Loucy (cell line): ENCODE results near the gene C17orf50.

ENCODE experiments used
- H2AFZ ChIP-seq: fragments of 200-600 bp; sonication (generic); 2 replicates; pipeline ENCODE4 v1.6.0; 2016; ENCODE audit warnings: antibody characterized with exemption, mild to moderate bottlenecking, low read length, moderate library complexity
- H3F3A ChIP-seq: fragments of 200-600 bp; 2 replicates; pipeline ENCODE4 v1.6.0; 2016; ENCODE audit warnings: antibody characterized with exemption, low read depth, mild to moderate bottlenecking
- H3K27me3 ChIP-seq: fragments of 200-600 bp; sonication (generic); 2 replicates; pipeline ENCODE4 v1.6.1; 2014; ENCODE audit warnings: low read length, mild to moderate bottlenecking; ENCODE audit not compliant: insufficient read depth, poor library complexity, severe bottlenecking
- H3K36me3 ChIP-seq: fragments of 200-600 bp; sonication (generic); 2 replicates; pipeline ENCODE4 v1.6.1; 2016; ENCODE audit warnings: low read length; ENCODE audit not compliant: insufficient read depth
- H3K4me1 ChIP-seq: fragments of 200-600 bp; sonication (generic); 2 replicates; pipeline ENCODE4 v1.5.1; 2014; ENCODE audit warnings: low read length, mild to moderate bottlenecking; ENCODE audit not compliant: insufficient read depth, poor library complexity, severe bottlenecking
- H3K4me2 ChIP-seq: fragments of 200-600 bp; sonication (generic); 2 replicates; pipeline ENCODE4 v1.6.0; 2014; ENCODE audit warnings: antibody characterized with exemption, low read length, low read depth, mild to moderate bottlenecking; ENCODE audit not compliant: poor library complexity, severe bottlenecking
- H3K4me3 ChIP-seq: fragments of 200-600 bp; sonication (generic); 2 replicates; pipeline ENCODE4 v1.5.1; 2014; ENCODE audit warnings: low read length, mild to moderate bottlenecking, mixed read lengths; ENCODE audit not compliant: poor library complexity, severe bottlenecking
- H3K79me2 ChIP-seq: fragments of 200-600 bp; sonication (generic); 2 replicates; pipeline ENCODE4 v1.6.1; 2014; ENCODE audit warnings: low read length; ENCODE audit not compliant: insufficient read depth
- H3K9ac ChIP-seq: fragments of 200-600 bp; sonication (generic); 2 replicates; pipeline ENCODE4 v1.6.0; 2014; ENCODE audit warnings: mild to moderate bottlenecking, low read depth, low read length, moderate library complexity; ENCODE audit not compliant: poor library complexity, severe bottlenecking
- H3K9me2 ChIP-seq: fragments of 200-600 bp; sonication (generic); replicated peaks from 2 replicates; pipeline ENCODE4 v1.6.1; 2016; ENCODE audit warnings: low read depth, low read length, mixed read lengths
- H3K9me3 ChIP-seq: fragments of 200-600 bp; sonication (generic); 2 replicates; pipeline ENCODE4 v1.6.1; 2014; ENCODE audit warnings: mild to moderate bottlenecking, antibody characterized with exemption, low read length, low read depth; ENCODE audit not compliant: insufficient read depth
- H4K20me1 ChIP-seq: fragments of 200-600 bp; sonication (generic); 2 replicates; pipeline ENCODE4 v1.6.0; 2014; ENCODE audit warnings: antibody characterized with exemption, low read length, mild to moderate bottlenecking; ENCODE audit not compliant: insufficient read depth, poor library complexity, severe bottlenecking
- EZH2phosphoT487 ChIP-seq: fragments of 200-600 bp; IDR thresholded peaks from 2 replicates; pipeline ENCODE4 v1.6.1; 2018; ENCODE audit warnings: antibody characterized with exemption, mild to moderate bottlenecking, moderate library complexity, borderline replicate concordance
- TF ChIP-seq, protein P1 (sequence below): fragments of 200-600 bp; sonication (generic); conservative IDR thresholded peaks from 2 replicates; pipeline ENCODE4 v1.5.1; 2014; ENCODE audit warnings: mild to moderate bottlenecking, antibody characterized with exemption, low read length

Gene C17orf50

DNA sequence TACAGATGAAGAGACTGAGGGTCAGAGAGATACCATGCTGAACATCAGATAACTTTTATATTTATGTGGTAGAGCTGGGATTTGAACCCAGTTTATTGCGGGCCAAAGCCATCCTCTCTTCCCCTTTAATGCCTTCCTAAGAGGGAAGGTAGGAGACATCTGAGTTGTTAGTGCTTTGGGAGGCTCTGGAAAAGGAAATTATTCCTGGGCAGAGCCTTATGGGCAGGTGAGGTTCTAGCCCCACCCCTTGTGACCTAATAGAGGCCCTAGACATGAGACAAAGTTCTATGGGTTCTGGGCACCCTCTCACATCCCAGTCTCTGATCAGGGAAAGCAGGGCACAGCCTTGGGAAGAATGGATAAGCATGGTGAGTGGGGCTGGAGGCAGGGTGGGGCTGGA is at the start of gene C17orf50:
Gene C17orf50, plus strand, starts transcription at position 301 of the 400 bp plus-strand sequence. Its CDS starts 55 bp downstream, at position 356.
- TF ChIP-seq EZH2phosphoT487, result no peak
- TF ChIP-seq, protein P1, sequence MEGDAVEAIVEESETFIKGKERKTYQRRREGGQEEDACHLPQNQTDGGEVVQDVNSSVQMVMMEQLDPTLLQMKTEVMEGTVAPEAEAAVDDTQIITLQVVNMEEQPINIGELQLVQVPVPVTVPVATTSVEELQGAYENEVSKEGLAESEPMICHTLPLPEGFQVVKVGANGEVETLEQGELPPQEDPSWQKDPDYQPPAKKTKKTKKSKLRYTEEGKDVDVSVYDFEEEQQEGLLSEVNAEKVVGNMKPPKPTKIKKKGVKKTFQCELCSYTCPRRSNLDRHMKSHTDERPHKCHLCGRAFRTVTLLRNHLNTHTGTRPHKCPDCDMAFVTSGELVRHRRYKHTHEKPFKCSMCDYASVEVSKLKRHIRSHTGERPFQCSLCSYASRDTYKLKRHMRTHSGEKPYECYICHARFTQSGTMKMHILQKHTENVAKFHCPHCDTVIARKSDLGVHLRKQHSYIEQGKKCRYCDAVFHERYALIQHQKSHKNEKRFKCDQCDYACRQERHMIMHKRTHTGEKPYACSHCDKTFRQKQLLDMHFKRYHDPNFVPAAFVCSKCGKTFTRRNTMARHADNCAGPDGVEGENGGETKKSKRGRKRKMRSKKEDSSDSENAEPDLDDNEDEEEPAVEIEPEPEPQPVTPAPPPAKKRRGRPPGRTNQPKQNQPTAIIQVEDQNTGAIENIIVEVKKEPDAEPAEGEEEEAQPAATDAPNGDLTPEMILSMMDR, result no peak
- Histone ChIP-seq H4K20me1 (no peaks in the 10 kb centered on the region), H3K9me3 (no peaks in the 10 kb centered on the region), H3K27me3 (no peaks in the 10 kb centered on the region), H3K4me3 (no peak within 1 kb of the TSS), H3K9ac (no peak within 1 kb of the TSS), H3K9me2 (no peaks in the 10 kb centered on the region), H3K79me2 (no peaks in the 10 kb centered on the region), H2AFZ (no peak within 1 kb of the TSS), H3F3A (no peaks in the 10 kb centered on the region), H3K36me3 (no peaks in the 10 kb centered on the region), H3K4me2 (no peak within 1 kb of the TSS), H3K4me1 (peaks cover 6% of the 10 kb centered on the region)

DNA sequence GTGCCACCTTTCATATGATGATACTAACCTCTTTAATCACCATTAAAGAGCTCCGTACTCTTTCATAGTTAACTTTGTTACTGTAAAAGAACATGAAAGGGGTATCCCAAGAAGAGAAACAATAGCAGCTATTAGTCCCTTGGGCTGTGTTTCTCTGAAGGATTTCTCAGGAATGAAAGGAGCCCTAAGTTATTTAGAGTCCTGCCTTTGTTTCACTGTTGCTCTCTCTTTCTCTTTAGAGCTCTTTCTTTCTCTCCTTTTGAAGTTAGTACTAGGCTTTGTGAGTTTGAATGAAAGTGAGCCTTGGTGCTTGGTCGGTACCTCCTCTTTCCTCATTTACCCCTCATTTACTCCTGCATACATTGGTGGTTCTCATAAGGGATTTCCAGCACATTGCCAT is 49.7 kb upstream of the C17orf50 start:
- Histone ChIP-seq H3K9ac (no peak overlapping the region), H3K27me3 (no peaks in the 10 kb centered on the region), H3K4me3 (no peak overlapping the region), H3K4me1 (no peaks in the 10 kb centered on the region), H3K4me2 (no peak overlapping the region), H3K36me3 (peaks cover 58% of the 10 kb centered on the region; the same call in 1 of the 2 replicates), H3F3A (no peaks in the 10 kb centered on the region), H3K79me2 (no peaks in the 10 kb centered on the region), H3K9me3 (no peaks in the 10 kb centered on the region), H4K20me1 (no peaks in the 10 kb centered on the region), H2AFZ (no peak overlapping the region), H3K9me2 (no peaks in the 10 kb centered on the region)
- TF ChIP-seq EZH2phosphoT487, result no peak
- TF ChIP-seq, protein P1, result no peak

GRCh38 chr17:35713069-35713728 is 47.5 kb upstream of the C17orf50 start:
- Histone ChIP-seq H3K27me3 (no peaks in the 10 kb centered on the region), H2AFZ (no peak overlapping the region), H4K20me1 (no peaks in the 10 kb centered on the region), H3K9me3 (no peaks in the 10 kb centered on the region), H3K36me3 (peaks cover 81% of the 10 kb centered on the region; the same call in 1 of the 2 replicates), H3K9me2 (no peaks in the 10 kb centered on the region), H3F3A (no peaks in the 10 kb centered on the region), H3K4me3 (no peak overlapping the region), H3K79me2 (no peaks in the 10 kb centered on the region), H3K4me1 (no peaks in the 10 kb centered on the region), H3K4me2 (no peak overlapping the region), H3K9ac (no peak overlapping the region)
- TF ChIP-seq EZH2phosphoT487, result no peak
- TF ChIP-seq, protein P1, result no peak
